ENCODE measurements around the gene HDAC8. TPM values are rescaled to one million over a fixed set of nuclear protein-coding genes. Genes with fewer than 3 reads are reported as not detected.

HDAC8 gene
- total RNA-seq, 1 donor from 2014 or later: 30.1 TPM

DNA sequence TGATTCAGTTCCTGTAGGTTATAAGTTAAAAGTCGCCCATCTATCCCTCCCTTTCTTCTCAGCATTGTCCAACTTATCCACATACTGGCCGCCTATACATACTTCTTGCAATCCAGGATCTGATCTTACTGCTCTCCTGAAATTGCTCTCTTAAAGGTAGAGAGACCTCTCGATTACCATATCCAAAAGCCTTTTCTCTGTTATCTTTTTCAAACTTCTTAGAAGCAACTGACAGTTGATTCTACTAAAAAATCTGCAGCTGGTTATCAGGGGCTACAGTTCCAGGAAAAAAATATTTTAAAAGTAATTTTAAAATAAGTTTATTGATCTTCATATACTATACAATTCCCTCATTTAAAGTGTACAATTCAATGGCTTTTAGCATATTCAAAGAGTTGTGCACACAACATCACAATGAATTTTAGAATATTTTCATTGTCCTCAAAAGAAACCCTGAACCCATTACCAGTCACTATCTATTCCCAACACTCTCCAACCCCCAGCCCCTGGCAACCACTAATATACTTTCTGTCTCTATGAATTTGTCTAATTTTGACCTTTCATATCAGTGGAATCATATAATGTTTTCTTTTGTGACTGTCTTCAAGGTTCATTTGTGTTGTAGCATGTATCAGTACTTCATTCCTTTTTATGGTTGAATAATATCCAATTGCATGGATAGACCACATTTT lies 102.0 kb downstream of the HDAC8 start:
- no peak for DNase-seq (ENCODE audit: extremely low spot score, unreplicated experiment)
- Mint-ChIP-seq H3K27me3 (ENCODE audit: unreplicated experiment) (no peaks in the 10 kb centered on the region), H3K27ac (ENCODE audit: unreplicated experiment) (no peak overlapping the region), H3K4me3 (ENCODE audit: unreplicated experiment) (no peak overlapping the region), H3K9me3 (ENCODE audit: unreplicated experiment) (peaks cover 33% of the 10 kb centered on the region), H3K36me3 (ENCODE audit: unreplicated experiment) (peaks cover 3% of the 10 kb centered on the region), H3K4me1 (ENCODE audit: unreplicated experiment) (no peaks in the 10 kb centered on the region)
- TF ChIP-seq, protein P1, sequence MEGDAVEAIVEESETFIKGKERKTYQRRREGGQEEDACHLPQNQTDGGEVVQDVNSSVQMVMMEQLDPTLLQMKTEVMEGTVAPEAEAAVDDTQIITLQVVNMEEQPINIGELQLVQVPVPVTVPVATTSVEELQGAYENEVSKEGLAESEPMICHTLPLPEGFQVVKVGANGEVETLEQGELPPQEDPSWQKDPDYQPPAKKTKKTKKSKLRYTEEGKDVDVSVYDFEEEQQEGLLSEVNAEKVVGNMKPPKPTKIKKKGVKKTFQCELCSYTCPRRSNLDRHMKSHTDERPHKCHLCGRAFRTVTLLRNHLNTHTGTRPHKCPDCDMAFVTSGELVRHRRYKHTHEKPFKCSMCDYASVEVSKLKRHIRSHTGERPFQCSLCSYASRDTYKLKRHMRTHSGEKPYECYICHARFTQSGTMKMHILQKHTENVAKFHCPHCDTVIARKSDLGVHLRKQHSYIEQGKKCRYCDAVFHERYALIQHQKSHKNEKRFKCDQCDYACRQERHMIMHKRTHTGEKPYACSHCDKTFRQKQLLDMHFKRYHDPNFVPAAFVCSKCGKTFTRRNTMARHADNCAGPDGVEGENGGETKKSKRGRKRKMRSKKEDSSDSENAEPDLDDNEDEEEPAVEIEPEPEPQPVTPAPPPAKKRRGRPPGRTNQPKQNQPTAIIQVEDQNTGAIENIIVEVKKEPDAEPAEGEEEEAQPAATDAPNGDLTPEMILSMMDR (IDR thresholded peaks at IDR 0.05): no peak

DNA sequence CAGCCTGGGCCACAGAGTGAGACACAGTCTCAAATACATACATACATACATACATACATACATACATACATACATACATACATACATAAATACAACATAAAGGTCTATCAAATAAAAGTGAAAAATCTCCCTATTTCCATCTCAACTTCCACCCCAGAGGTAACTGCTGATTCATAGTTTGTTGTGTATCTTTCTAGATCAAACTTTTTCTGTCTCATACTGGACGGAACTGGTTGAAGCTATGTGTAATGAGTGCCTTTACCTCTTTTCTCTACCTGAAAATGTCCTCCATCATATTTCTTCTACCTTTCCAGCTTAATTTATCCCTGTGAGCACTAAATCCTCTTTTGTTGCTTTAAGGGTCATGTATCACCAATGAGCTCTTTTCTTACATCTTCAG lies 102.5 kb downstream of the HDAC8 start:
- H3K4me1 Mint-ChIP-seq (ENCODE audit: unreplicated experiment): no peaks in the 10 kb centered on the region

DNA sequence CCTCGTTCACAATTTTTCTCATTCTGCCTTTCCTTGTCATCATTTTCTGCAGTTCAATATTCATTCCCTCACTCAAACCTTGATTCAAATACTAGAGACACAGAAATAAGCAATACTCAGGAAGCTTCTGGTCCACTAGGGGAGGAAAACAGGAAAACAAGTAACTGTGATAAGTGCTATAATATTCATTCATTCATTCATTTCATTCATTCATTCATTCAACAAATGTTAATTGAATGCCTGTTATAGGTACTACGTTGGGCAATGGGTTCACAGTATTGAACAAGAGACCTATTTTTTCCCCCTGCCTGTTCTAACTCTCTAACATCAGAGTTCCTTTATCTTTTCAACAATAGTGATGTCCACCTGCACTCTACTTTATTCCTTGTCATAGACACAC lies 104.0 kb downstream of the HDAC8 start:
- Mint-ChIP-seq H3K36me3 (ENCODE audit: unreplicated experiment) (peaks cover 9% of the 10 kb centered on the region), H3K4me1 (ENCODE audit: unreplicated experiment) (no peaks in the 10 kb centered on the region), H3K4me3 (ENCODE audit: unreplicated experiment) (no peak overlapping the region), H3K27ac (ENCODE audit: unreplicated experiment) (no peak overlapping the region), H3K27me3 (ENCODE audit: unreplicated experiment) (no peaks in the 10 kb centered on the region), H3K9me3 (ENCODE audit: unreplicated experiment) (peaks cover 29% of the 10 kb centered on the region)
- TF ChIP-seq, protein P1 (IDR thresholded peaks at IDR 0.05): no peak
- DNase-seq (ENCODE audit: extremely low spot score, unreplicated experiment): no peak

More for the DNA sequence above, 102.5 kb downstream of the HDAC8 start:
- no peaks in the 10 kb centered on the region for H3K27me3 Mint-ChIP-seq (ENCODE audit: unreplicated experiment)
- H3K36me3 Mint-ChIP-seq (ENCODE audit: unreplicated experiment): peaks cover 3% of the 10 kb centered on the region
- no peak overlapping the region for H3K4me3 Mint-ChIP-seq (ENCODE audit: unreplicated experiment)
- H3K27ac Mint-ChIP-seq (ENCODE audit: unreplicated experiment): no peak overlapping the region
- no peak for DNase-seq (ENCODE audit: extremely low spot score, unreplicated experiment)
- TF ChIP-seq, protein P1 (IDR thresholded peaks at IDR 0.05): no peak
- H3K9me3 Mint-ChIP-seq (ENCODE audit: unreplicated experiment): peaks cover 33% of the 10 kb centered on the region

DNA sequence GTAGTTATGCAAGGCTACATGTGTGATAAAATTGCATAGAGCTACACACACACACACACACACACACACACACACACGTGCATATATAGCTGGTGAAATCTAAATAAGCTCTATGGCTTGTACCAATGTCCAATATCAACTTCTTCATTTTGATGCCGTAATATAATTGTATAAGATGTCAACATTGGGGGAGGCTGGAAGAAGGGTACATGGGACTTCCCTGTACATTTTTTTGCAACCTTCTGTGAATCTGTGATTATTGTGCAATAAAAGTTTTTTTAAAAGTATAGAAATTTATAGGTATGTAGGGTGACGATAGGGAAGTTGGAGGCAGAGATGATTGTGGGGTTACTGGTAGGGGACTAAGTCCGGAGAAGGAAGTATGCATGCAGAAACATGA lies 105.5 kb downstream of the HDAC8 start:
- H3K36me3 Mint-ChIP-seq (ENCODE audit: unreplicated experiment): peaks cover 9% of the 10 kb centered on the region
- TF ChIP-seq, protein P1 (IDR thresholded peaks at IDR 0.05): no peak
- H3K9me3 Mint-ChIP-seq (ENCODE audit: unreplicated experiment): peaks cover 22% of the 10 kb centered on the region
- no peak overlapping the region for H3K27ac Mint-ChIP-seq (ENCODE audit: unreplicated experiment)
- no peaks in the 10 kb centered on the region for H3K4me1 Mint-ChIP-seq (ENCODE audit: unreplicated experiment)
- no peak overlapping the region for H3K4me3 Mint-ChIP-seq (ENCODE audit: unreplicated experiment)
- DNase-seq (ENCODE audit: extremely low spot score, unreplicated experiment): no peak
- no peaks in the 10 kb centered on the region for H3K27me3 Mint-ChIP-seq (ENCODE audit: unreplicated experiment)

DNA sequence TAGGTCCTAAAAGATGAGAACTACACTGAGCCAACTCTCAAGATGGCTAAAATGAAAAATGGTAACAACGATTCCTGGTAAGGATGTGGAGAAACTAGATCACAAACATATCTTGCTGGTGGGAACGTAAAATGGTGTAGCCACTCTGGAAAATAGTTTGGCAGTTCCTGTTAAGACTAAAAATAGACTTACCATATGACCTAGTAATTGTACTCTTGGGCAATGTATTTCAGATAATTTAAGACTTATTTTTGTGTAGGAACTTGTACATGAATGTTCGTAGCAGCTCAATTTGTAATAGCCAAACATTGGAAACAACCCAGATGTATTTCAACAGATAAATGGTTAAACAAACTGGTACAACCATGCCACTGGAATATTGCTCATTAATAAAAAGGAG lies 106.2 kb downstream of the HDAC8 start:
- H3K9me3 Mint-ChIP-seq (ENCODE audit: unreplicated experiment): peaks cover 22% of the 10 kb centered on the region

More for the DNA sequence above, 106.2 kb downstream of the HDAC8 start:
- no peak for DNase-seq (ENCODE audit: extremely low spot score, unreplicated experiment)
- Mint-ChIP-seq H3K36me3 (ENCODE audit: unreplicated experiment) (peaks cover 15% of the 10 kb centered on the region), H3K27ac (ENCODE audit: unreplicated experiment) (no peak overlapping the region), H3K4me3 (ENCODE audit: unreplicated experiment) (no peak overlapping the region), H3K4me1 (ENCODE audit: unreplicated experiment) (no peaks in the 10 kb centered on the region), H3K27me3 (ENCODE audit: unreplicated experiment) (no peaks in the 10 kb centered on the region)
- TF ChIP-seq, protein P1 (IDR thresholded peaks at IDR 0.05): no peak

Data from osteocyte (in vitro differentiated cells).